Astrocyte of the cerebellum (primary cell): Measurements from ENCODE around the gene EEF1B2.
"Not testable (repeated sequence)": the region's sequence is repeated elsewhere in the genome, so short reads cannot be mapped to it uniquely, and the experiment has no call there.

ENCODE experiments used
- DNase-seq: peaks from one replicate; pipeline ENCODE4 v3.0.0-alpha.2; 2011; ENCODE audit warnings: low read depth
- H3K4me3 ChIP-seq: 2 replicates; pipeline ENCODE4 v1.5.1; 2011; ENCODE audit warnings: mild to moderate bottlenecking, low read depth, low read length, moderate library complexity
- in situ Hi-C: cut with HindIII; loops from 2 replicates; pipeline ENCODE4 v1.10.0; 2017; ENCODE audit warnings: low sequenced_read_pairs
- TF ChIP-seq, protein P1 (sequence below): IDR thresholded peaks from 2 replicates; pipeline ENCODE4 v1.5.1; 2012; ENCODE audit warnings: low read length, low read depth, moderate library complexity, mild to moderate bottlenecking; ENCODE audit errors: missing control alignments

EEF1B2 gene

DNA sequence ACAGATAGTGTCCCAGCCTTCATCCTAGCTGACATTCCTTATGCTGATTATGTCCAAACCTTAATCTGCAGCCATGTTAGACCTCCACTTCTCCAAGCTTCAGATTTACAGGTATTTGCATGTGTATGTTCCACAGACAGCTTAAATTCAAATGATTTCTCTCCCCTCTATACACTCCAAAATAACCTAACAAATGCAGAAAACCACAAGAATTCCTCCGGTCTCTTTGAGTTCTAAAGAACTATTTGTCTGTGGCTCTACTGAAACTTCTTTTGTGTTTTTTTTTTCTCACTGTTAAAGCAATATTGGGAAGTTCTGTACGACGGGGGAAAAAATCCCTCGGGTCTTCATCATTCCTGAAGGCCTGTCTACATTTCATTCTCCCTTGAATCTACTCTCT lies 9.1 kb upstream of the EEF1B2 start:
- no peak for DNase-seq

GRCh38 chr2:206154197-206154596 lies 5.5 kb upstream of the EEF1B2 start:
- DNase-seq = no peak
- TF ChIP-seq, protein P1, sequence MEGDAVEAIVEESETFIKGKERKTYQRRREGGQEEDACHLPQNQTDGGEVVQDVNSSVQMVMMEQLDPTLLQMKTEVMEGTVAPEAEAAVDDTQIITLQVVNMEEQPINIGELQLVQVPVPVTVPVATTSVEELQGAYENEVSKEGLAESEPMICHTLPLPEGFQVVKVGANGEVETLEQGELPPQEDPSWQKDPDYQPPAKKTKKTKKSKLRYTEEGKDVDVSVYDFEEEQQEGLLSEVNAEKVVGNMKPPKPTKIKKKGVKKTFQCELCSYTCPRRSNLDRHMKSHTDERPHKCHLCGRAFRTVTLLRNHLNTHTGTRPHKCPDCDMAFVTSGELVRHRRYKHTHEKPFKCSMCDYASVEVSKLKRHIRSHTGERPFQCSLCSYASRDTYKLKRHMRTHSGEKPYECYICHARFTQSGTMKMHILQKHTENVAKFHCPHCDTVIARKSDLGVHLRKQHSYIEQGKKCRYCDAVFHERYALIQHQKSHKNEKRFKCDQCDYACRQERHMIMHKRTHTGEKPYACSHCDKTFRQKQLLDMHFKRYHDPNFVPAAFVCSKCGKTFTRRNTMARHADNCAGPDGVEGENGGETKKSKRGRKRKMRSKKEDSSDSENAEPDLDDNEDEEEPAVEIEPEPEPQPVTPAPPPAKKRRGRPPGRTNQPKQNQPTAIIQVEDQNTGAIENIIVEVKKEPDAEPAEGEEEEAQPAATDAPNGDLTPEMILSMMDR = no peak
- in situ Hi-C loops = no loop called here
- H3K4me3 ChIP-seq = no peak overlapping the region

More for the DNA sequence above, 9.1 kb upstream of the EEF1B2 start:
- H3K4me3 ChIP-seq = no peak overlapping the region
- in situ Hi-C loops = no loop called here
- TF ChIP-seq, protein P1 = no peak

DNA sequence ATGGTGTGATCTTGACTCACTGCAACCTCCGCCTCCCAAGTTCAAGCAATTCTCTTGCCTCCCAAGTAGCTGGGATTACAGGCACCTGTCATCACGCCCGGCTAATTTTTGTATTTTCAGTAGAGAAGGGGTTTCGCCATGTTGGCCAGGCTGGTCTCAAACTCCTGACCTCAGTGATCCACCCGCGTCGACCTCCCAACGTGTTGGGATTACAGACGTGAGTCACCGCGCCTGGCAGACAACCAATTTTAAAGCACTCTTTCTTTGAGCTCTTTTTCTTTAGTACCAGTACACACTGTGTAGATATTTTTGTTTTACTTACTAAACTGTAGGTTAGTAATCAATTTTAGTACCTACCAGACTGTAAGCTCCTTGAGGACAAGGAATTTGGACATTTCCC lies 2.7 kb upstream of the EEF1B2 start:
- DNase-seq, in situ Hi-C loops, H3K4me3 ChIP-seq: not testable (repeated sequence)

DNA sequence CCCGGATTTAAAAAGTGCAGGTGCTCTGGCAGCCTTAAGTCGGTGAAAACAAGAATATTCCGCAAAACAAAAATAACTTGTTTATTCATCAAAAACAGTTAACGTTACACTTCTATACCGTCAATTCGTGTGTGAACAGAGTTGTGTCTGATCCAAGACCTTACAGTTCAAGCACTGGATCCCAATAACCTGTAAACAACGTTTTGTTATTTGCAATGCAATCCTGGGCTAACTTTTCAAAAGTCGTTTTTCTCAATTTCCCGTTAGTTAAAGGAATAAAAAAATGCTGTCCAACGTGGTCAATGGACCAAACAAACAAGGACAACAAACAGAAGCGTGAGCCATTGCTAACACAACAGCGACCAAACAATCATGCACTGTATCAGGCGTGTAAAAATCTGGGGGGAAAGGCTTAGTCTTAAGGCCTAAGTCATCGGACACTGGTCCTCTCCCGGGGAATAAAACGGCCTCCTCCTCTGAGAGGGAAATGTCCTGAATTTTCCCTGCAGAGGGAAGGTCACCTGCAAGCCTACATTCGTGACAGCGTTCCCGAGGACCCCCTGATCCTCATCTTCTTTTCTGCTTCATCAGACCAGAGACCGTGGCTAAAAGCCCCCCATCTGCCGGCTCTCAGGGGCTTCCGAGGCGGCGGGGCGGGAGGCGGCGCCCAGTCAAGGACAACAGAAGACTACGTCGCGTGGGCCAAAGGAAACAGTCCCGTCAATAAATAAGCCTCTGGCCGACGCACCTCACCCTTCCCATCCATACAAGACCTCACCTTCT lies 941 bp upstream of the EEF1B2 start:
- TF ChIP-seq, protein P1 = no peak
- in situ Hi-C loops = no loop called here
- DNase-seq = no peak

DNA sequence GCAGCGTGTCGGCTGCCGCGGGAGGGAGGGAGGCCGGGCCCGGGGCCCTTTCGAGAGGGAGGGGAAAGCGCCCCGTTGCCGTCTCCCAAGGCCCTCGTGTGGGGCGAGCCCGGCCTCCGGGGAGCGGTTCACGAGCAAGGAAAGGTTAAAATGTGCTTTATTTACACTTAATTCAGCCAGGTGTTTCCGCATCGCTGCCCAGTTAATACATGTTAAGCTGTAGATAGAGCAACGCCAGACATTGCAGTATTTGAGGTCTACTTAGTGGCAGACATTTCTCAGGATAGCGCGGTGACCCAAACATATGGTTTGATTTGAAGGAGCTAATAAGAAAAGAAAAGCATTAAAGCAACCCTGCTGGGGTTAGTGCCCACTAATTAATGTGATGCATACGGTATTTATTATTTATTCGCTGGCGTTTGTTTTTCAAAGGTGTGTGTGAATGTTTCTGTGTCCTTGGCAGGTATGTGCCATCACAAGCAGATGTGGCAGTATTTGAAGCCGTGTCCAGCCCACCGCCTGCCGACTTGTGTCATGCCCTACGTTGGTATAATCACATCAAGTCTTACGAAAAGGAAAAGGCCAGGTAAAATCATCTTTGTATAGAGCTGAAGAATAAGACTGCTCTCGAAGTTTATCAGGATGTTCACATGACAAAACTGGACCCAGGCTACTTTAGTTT lies 571 bp downstream of the EEF1B2 start:
- peak overlapping the region; percentile 77 for H3K4me3 ChIP-seq
- DNase-seq = no peak
- in situ Hi-C loops = no loop called here
- TF ChIP-seq, protein P1 = no peak

More for the DNA sequence above, 941 bp upstream of the EEF1B2 start:
- peak overlapping the region; percentile 77 for H3K4me3 ChIP-seq

DNA sequence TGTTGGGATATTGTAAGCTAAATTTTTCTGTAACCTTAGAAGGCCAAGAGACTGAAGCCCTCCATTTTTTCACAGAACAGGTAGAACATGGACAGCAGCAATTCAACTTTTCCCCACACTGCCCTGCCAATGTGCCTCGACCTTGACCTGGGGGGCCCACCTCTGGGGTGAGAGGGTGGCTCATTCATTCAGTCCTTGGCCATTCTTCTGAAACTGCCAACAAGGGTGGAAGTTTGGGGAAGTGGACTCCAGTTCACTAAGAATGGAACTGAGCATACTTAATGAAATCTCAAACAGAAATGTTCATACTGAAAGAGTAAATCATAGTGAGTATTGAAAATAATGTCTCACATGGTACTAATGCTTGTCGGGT lies 1.1 kb downstream of the EEF1B2 start:
- in situ Hi-C loops = no loop called here
- peak overlapping the region; percentile 77 for H3K4me3 ChIP-seq
- TF ChIP-seq, protein P1 = no peak
- no peak for DNase-seq

- H3K4me3 ChIP-seq, DNase-seq, in situ Hi-C loops: not testable (repeated sequence)
Measured at GRCh38 chr2:206162401-206162800, 2.7 kb downstream of the EEF1B2 start.
